Thymus (tissue), 11 donors: ENCODE measurements around the gene GRIK2. TPM values are rescaled to one million over a fixed set of nuclear protein-coding genes. Genes with fewer than 3 reads are reported as not detected.

Experiments
- DNase-seq, 9 donors: peaks; one replicate each; pipeline ENCODE4 v3.0.0-alpha.2; 2013; ENCODE audit warnings: low spot score in 9 of 9, low read depth in 6 of 9, missing footprints in 1 of 9
- H3K27ac ChIP-seq, 2 donors: one replicate each; pipeline ENCODE4 v1.5.1; 2013; ENCODE audit warnings: control low read depth in 1 of 2, low read depth in 1 of 2, low read length in 1 of 2, mild to moderate bottlenecking in 1 of 2, moderate library complexity in 1 of 2
- H3K27me3 ChIP-seq, 2 donors: one replicate each; pipeline ENCODE4 v1.5.1; 2013; ENCODE audit warnings: low read length in 1 of 2; ENCODE audit not compliant: control insufficient read depth in 2 of 2, insufficient read depth in 1 of 2
- H3K36me3 ChIP-seq, 2 donors: one replicate each; pipeline ENCODE4 v1.5.1; 2013; ENCODE audit warnings: low read length in 1 of 2, mild to moderate bottlenecking in 1 of 2, moderate library complexity in 1 of 2; ENCODE audit not compliant: control insufficient read depth in 2 of 2, insufficient read depth in 2 of 2
- H3K4me1 ChIP-seq, 2 donors: one replicate each; pipeline ENCODE4 v1.5.1; 2013; ENCODE audit warnings: low read length in 2 of 2; ENCODE audit not compliant: control insufficient read depth in 2 of 2, insufficient read depth in 2 of 2
- H3K4me3 ChIP-seq, 2 donors: one replicate each; pipeline ENCODE4 v1.5.1; 2013; ENCODE audit warnings: low read length in 2 of 2, control low read depth in 1 of 2, mild to moderate bottlenecking in 1 of 2
- H3K9me3 ChIP-seq, 2 donors: one replicate each; pipeline ENCODE4 v1.5.1; 2013; ENCODE audit warnings: low read length in 1 of 2, mild to moderate bottlenecking in 1 of 2; ENCODE audit not compliant: control insufficient read depth in 2 of 2, insufficient read depth in 1 of 2
- WGBS: extraction: QIAGEN DNeasy Blood & Tissue Kit; methylation state at CpG from one replicate; pipeline ENCODE4 v1.1.7; 2013; 5-methylcytosine and 5-hydroxymethylcytosine counted together
- polyA plus RNA-seq: library from polyadenylated mRNA; stranded (reverse); fragments of 200-250 nt; gene quantifications from one replicate; pipeline ENCODE4 v1.2.3, GENCODE V29; 2013
- total RNA-seq: library from RNA; stranded (reverse); fragments of 120-200 nt; gene quantifications from one replicate; pipeline ENCODE4 v1.2.4, GENCODE V29; 2013
- donor health status: healthy.

Gene GRIK2
- total and polyA plus RNA-seq, 2 donors, result under 0.01 to 0.18 TPM

- Histone ChIP-seq H3K4me1 (no peaks in the 10 kb centered on the region), H3K4me3 (no peak overlapping the region), H3K27ac (no peak overlapping the region), H3K9me3 (no peaks in the 10 kb centered on the region), H3K36me3 (no peaks in the 10 kb centered on the region), H3K27me3 (no peaks in the 10 kb centered on the region)
- DNase-seq, result no peak
These were observed 20.3 kb downstream of the GRIK2 start for GRCh38 chr6:101413773-101414172.

GRCh38 chr6:101417900-101418299, 24.4 kb downstream of the GRIK2 start:
- Histone ChIP-seq H3K4me1 (no peaks in the 10 kb centered on the region), H3K36me3 (no peaks in the 10 kb centered on the region)
- WGBS, result 81% methylated on average over 1 of the region's 1 CpG

GRCh38 chr6:101422251-101422650, 28.7 kb downstream of the GRIK2 start:
- H3K9me3 ChIP-seq, result peaks cover 0 to 3% of the 10 kb centered on the region in 2 donors
- 91% methylated on average over 1 of the region's 1 CpG for WGBS
- no peaks in the 10 kb centered on the region for H3K27me3 ChIP-seq
- no peak overlapping the region for H3K4me3 ChIP-seq
- no peak overlapping the region for H3K27ac ChIP-seq
- no peaks in the 10 kb centered on the region for H3K36me3 ChIP-seq
- DNase-seq, result no peak
- no peaks in the 10 kb centered on the region for H3K4me1 ChIP-seq

More at GRCh38 chr6:101417900-101418299, 24.4 kb downstream of the GRIK2 start:
- H3K9me3 ChIP-seq, result peaks cover 0 to 3% of the 10 kb centered on the region in 2 donors
- no peaks in the 10 kb centered on the region for H3K27me3 ChIP-seq
- no peak overlapping the region for H3K4me3 ChIP-seq
- DNase-seq, result no peak
- H3K27ac ChIP-seq, result no peak overlapping the region

GRCh38 chr6:101422811-101423210, 29.3 kb downstream of the GRIK2 start:
- Histone ChIP-seq H3K27ac (no peak overlapping the region), H3K36me3 (no peaks in the 10 kb centered on the region), H3K4me1 (no peaks in the 10 kb centered on the region), H3K27me3 (no peaks in the 10 kb centered on the region), H3K9me3 (peaks cover 0 to 3% of the 10 kb centered on the region in 2 donors), H3K4me3 (no peak overlapping the region)
- DNase-seq, result no peak
- WGBS, result 91% methylated on average over 1 of the region's 1 CpG

GRCh38 chr6:101429270-101429669, 35.8 kb downstream of the GRIK2 start:
- WGBS, result 79% methylated on average over 1 of the region's 1 CpG
- Histone ChIP-seq H3K27me3 (no peaks in the 10 kb centered on the region), H3K36me3 (no peaks in the 10 kb centered on the region), H3K9me3 (no peaks in the 10 kb centered on the region), H3K4me3 (no peak overlapping the region), H3K4me1 (no peaks in the 10 kb centered on the region), H3K27ac (no peak overlapping the region)
- DNase-seq, result no peak

- DNase-seq, result no peak
- H3K27me3 ChIP-seq, result no peaks in the 10 kb centered on the region
- H3K4me1 ChIP-seq, result no peaks in the 10 kb centered on the region
- no peaks in the 10 kb centered on the region for H3K9me3 ChIP-seq
- H3K4me3 ChIP-seq, result no peak overlapping the region
- WGBS, result 85% methylated on average over 5 of the region's 5 CpGs
- H3K36me3 ChIP-seq, result no peaks in the 10 kb centered on the region
- no peak overlapping the region for H3K27ac ChIP-seq
These were observed 36.3 kb downstream of the GRIK2 start for GRCh38 chr6:101429845-101430244.

- H3K27ac ChIP-seq, result no peak overlapping the region
- no peaks in the 10 kb centered on the region for H3K36me3 ChIP-seq
- no peak for DNase-seq
- H3K9me3 ChIP-seq, result no peaks in the 10 kb centered on the region
- H3K4me3 ChIP-seq, result no peak overlapping the region
- WGBS, result 96% methylated on average over 5 of the region's 5 CpGs
- H3K27me3 ChIP-seq, result no peaks in the 10 kb centered on the region
- no peaks in the 10 kb centered on the region for H3K4me1 ChIP-seq
These were observed 39.6 kb downstream of the GRIK2 start for GRCh38 chr6:101433141-101433540.

GRCh38 chr6:101434601-101435000, 41.1 kb downstream of the GRIK2 start:
- no peak for DNase-seq
- H3K27ac ChIP-seq, result no peak overlapping the region
- H3K27me3 ChIP-seq, result no peaks in the 10 kb centered on the region
- 47% methylated on average over 2 of the region's 2 CpGs for WGBS
- H3K9me3 ChIP-seq, result no peaks in the 10 kb centered on the region
- no peak overlapping the region for H3K4me3 ChIP-seq
- no peaks in the 10 kb centered on the region for H3K36me3 ChIP-seq
- no peaks in the 10 kb centered on the region for H3K4me1 ChIP-seq

GRCh38 chr6:101435038-101435437, 41.5 kb downstream of the GRIK2 start:
- Histone ChIP-seq H3K9me3 (no peaks in the 10 kb centered on the region), H3K27me3 (no peaks in the 10 kb centered on the region)
- no peak for DNase-seq

GRCh38 chr6:101439790-101440189, 46.3 kb downstream of the GRIK2 start:
- WGBS, result 97% methylated on average over 1 of the region's 1 CpG
- DNase-seq, result no peak
- H3K36me3 ChIP-seq, result no peaks in the 10 kb centered on the region
- no peaks in the 10 kb centered on the region for H3K9me3 ChIP-seq
- H3K4me1 ChIP-seq, result no peaks in the 10 kb centered on the region
- no peak overlapping the region for H3K4me3 ChIP-seq
- H3K27me3 ChIP-seq, result no peaks in the 10 kb centered on the region
- H3K27ac ChIP-seq, result no peak overlapping the region

More at GRCh38 chr6:101435038-101435437, 41.5 kb downstream of the GRIK2 start:
- Histone ChIP-seq H3K4me1 (no peaks in the 10 kb centered on the region), H3K4me3 (no peak overlapping the region), H3K27ac (no peak overlapping the region), H3K36me3 (no peaks in the 10 kb centered on the region)
- 86% methylated on average over 1 of the region's 1 CpG for WGBS
